Measurements from ENCODE around the gene CTBP2. TPM values are rescaled to one million over a fixed set of nuclear protein-coding genes. Genes with fewer than 3 reads are reported as not detected.

CTBP2 gene
- total RNA-seq, 4 donors from 2014 or later, result 65.9 to 129 (median 71.2) TPM

DNA sequence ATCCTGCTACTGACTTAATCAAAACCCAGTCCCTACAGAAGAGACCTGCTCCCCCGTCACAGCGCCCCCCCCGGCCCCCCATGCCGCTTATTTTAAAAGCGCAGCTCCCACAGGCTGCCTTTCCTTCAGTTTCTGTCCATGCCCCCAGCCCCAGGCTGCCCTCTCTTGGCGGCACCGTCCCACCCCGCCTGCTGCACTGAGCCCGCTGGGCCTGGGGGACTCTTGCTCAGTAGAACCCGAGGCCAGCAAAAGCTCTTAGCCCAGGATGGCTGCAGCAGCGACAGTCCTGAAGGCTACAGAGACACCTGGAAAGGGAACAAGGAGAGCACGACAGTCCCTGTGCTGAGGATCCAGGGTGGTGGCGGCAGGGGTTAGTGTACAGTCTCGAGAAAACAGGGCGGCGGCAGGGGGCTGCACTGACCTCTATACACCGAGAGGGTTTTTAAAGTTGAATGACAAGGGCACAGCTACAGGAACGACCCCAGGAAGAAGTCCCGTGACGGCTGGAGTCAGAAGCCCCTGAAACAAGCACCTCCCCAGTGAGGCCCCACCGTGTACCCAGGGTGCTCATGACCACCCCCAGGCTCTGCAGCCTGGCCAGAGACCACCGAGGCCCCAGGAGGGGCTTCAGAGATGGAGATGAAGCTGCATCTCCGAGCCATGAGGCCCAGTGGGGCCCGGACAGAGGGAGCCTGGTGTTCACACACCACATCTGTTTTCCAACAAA lies 164.1 kb downstream of the CTBP2 start:
- H3K36me3 ChIP-seq, result no peaks in the 10 kb centered on the region
- H3K4me3 ChIP-seq, result no peak overlapping the region
- H3K9me3 ChIP-seq, result no peaks in the 10 kb centered on the region
- no peaks in the 10 kb centered on the region for H3K27me3 ChIP-seq
- peak in 1 of 2 donors; percentile 17 for DNase-seq
- H3K4me1 ChIP-seq, result peaks cover 10 to 23% of the 10 kb centered on the region in 2 donors
- TF ChIP-seq, protein P1, sequence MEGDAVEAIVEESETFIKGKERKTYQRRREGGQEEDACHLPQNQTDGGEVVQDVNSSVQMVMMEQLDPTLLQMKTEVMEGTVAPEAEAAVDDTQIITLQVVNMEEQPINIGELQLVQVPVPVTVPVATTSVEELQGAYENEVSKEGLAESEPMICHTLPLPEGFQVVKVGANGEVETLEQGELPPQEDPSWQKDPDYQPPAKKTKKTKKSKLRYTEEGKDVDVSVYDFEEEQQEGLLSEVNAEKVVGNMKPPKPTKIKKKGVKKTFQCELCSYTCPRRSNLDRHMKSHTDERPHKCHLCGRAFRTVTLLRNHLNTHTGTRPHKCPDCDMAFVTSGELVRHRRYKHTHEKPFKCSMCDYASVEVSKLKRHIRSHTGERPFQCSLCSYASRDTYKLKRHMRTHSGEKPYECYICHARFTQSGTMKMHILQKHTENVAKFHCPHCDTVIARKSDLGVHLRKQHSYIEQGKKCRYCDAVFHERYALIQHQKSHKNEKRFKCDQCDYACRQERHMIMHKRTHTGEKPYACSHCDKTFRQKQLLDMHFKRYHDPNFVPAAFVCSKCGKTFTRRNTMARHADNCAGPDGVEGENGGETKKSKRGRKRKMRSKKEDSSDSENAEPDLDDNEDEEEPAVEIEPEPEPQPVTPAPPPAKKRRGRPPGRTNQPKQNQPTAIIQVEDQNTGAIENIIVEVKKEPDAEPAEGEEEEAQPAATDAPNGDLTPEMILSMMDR (IDR thresholded peaks at IDR 0.05), result no peak
- TF ChIP-seq POLR2A (IDR thresholded peaks at IDR 0.05), result no peak
- no peak overlapping the region for H3K27ac ChIP-seq
- intact Hi-C loops (cut with DNase I; ENCODE audit: low total_unique reads), result no loop called here

DNA sequence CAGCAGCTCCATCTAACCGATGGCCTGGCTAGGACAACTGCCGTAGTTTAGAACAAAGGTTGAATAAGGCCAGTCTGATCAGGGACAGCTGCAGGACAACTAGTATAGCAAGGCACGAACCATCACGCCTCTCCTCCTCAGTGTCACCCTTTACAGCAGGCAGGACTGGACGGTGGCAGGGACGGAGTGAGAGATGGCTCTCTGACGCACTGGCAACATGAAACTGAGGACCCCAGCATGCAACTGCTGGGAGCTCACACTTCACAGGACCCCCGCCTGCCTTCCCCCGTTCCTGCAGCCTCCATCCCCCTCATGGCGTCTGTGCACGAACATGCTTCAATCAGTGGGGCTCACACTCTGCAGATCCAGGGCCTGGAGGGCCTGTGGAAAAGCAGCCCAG lies 164.8 kb downstream of the CTBP2 start:
- TF ChIP-seq POLR2A (IDR thresholded peaks at IDR 0.05), result no peak
- TF ChIP-seq, protein P1 (IDR thresholded peaks at IDR 0.05), result no peak
- peaks cover 5 to 17% of the 10 kb centered on the region in 2 donors for H3K4me1 ChIP-seq
- H3K9me3 ChIP-seq, result no peaks in the 10 kb centered on the region
- no peak overlapping the region for H3K4me3 ChIP-seq
- peak in 1 of 2 donors; percentile 11 for DNase-seq
- no peaks in the 10 kb centered on the region for H3K36me3 ChIP-seq
- intact Hi-C loops (cut with DNase I; ENCODE audit: low total_unique reads), result no loop called here
- H3K27me3 ChIP-seq, result no peaks in the 10 kb centered on the region
- no peak overlapping the region for H3K27ac ChIP-seq

GRCh38 chr10:124994573-124995473 lies 165.5 kb downstream of the CTBP2 start:
- Histone ChIP-seq H3K27ac (no peak overlapping the region), H3K9me3 (no peaks in the 10 kb centered on the region), H3K36me3 (no peaks in the 10 kb centered on the region), H3K27me3 (no peaks in the 10 kb centered on the region), H3K4me3 (no peak overlapping the region), H3K4me1 (peaks cover under 1 to 11% of the 10 kb centered on the region in 2 donors)
- no peak for TF ChIP-seq POLR2A (IDR thresholded peaks at IDR 0.05)
- TF ChIP-seq, protein P1 (IDR thresholded peaks at IDR 0.05), result no peak
- no peak for DNase-seq
- intact Hi-C loops (cut with DNase I; ENCODE audit: low total_unique reads), result no loop called here

GRCh38 chr10:124993736-124994451 lies 166.5 kb downstream of the CTBP2 start:
- no peak for DNase-seq
- peaks cover 0 to 2% of the 10 kb centered on the region in 2 donors for H3K4me1 ChIP-seq
- no peaks in the 10 kb centered on the region for H3K27me3 ChIP-seq
- peak overlapping the region in 1 of 2 donors; percentile 20 for H3K27ac ChIP-seq
- TF ChIP-seq, protein P1 (IDR thresholded peaks at IDR 0.05), result no peak
- no peak for TF ChIP-seq POLR2A (IDR thresholded peaks at IDR 0.05)
- H3K9me3 ChIP-seq, result no peaks in the 10 kb centered on the region
- no peaks in the 10 kb centered on the region for H3K36me3 ChIP-seq
- intact Hi-C loops (cut with DNase I; ENCODE audit: low total_unique reads), result no loop called here
- no peak overlapping the region for H3K4me3 ChIP-seq
